Kidney (tissue), 14 donors: Measurements from ENCODE around the gene CDK19. TPM values are rescaled to one million over a fixed set of nuclear protein-coding genes. Genes with fewer than 3 reads are reported as not detected.
"Not testable (repeated sequence)": the region's sequence is repeated elsewhere in the genome, so short reads cannot be mapped to it uniquely, and the experiment has no call there.

Experiments
- DNase-seq, 5 donors: peaks; one replicate each; pipeline ENCODE4 v3.0.0-alpha.2; 2013 to 2020
- FAIRE-seq: peaks from 2 replicates; lab custom pipeline; 2012; peaks lifted over from hg19 to GRCh38; lab: Jason Lieb, UNC
- H3K27ac ChIP-seq, 2 donors: one replicate each; pipeline ENCODE4 v1.7.0; 2013; ENCODE audit warnings: low read depth in 2 of 2, low read length in 2 of 2, inconsistent platforms in 1 of 2
- H3K27me3 ChIP-seq: one replicate; pipeline ENCODE4 v1.7.1; 2013; ENCODE audit warnings: low read length, inconsistent platforms; ENCODE audit not compliant: control insufficient read depth, insufficient read depth
- H3K36me3 ChIP-seq, 3 donors: one replicate each; pipeline versions ENCODE4 v1.7.0 to v1.7.1; 2013; ENCODE audit warnings: low read length in 3 of 3, control low read depth in 1 of 3, inconsistent platforms in 1 of 3; ENCODE audit not compliant: insufficient read depth in 3 of 3, control insufficient read depth in 2 of 3
- H3K4me1 ChIP-seq, 3 donors: one replicate each; pipeline versions ENCODE4 v1.7.0 to v1.7.1; 2013; ENCODE audit warnings: low read length in 3 of 3, inconsistent platforms in 1 of 3, low read depth in 1 of 3; ENCODE audit not compliant: control insufficient read depth in 2 of 3, insufficient read depth in 2 of 3
- H3K4me3 ChIP-seq, 3 donors: one replicate each; pipeline versions ENCODE4 v1.7.0 to v1.8.1; 2013; ENCODE audit warnings: low read length in 3 of 3, control low read depth in 1 of 3, inconsistent platforms in 1 of 3
- H3K9ac ChIP-seq, 3 donors: one replicate each; pipeline versions ENCODE4 v1.7.0 to v1.7.1; 2013; ENCODE audit warnings: low read length in 3 of 3, control low read depth in 1 of 3, inconsistent platforms in 1 of 3
- H3K9me3 ChIP-seq, 3 donors: one replicate each; pipeline versions ENCODE4 v1.7.0 to v1.7.1; 2013; ENCODE audit warnings: low read length in 3 of 3, control low read depth in 1 of 3, inconsistent platforms in 1 of 3; ENCODE audit not compliant: control insufficient read depth in 2 of 3, insufficient read depth in 1 of 3
- intact Hi-C: fragments of 100-400 bp; cut with DNase I; formaldehyde crosslinking; loops from one replicate; pipeline ENCODE4 v1.11.1; 2022
- polyA plus RNA-seq: library from polyadenylated mRNA; stranded (reverse); fragments of 350-450 nt; fragmentation: Illumina TruSeq; extraction: RNeasy Lipid Tissue Mini Kit (QIAGEN cat#74804); gene quantifications from one replicate; pipeline ENCODE4 v1.2.3, GENCODE V29; 2014; ENCODE audit warnings: low read depth, low replicate concordance; ENCODE audit not compliant: insufficient read depth
- total RNA-seq: library from RNA; stranded (reverse); fragmentation: NEBNext Ultra II Directional; extraction: Animal tissue kit (Norgen Biotek cat#: 25700); gene quantifications from one replicate; pipeline ENCODE4 v1.2.1, GENCODE V29; 2021
- TF ChIP-seq, protein P1 (sequence below): IDR thresholded peaks from 3 replicates; pipeline ENCODE4 v1.5.1; 2012; ENCODE audit warnings: mild to moderate bottlenecking, moderate library complexity, borderline replicate concordance; ENCODE audit not compliant: insufficient read depth; ENCODE audit errors: extremely low read depth
- donor health status: control.
- donor health status: control.
- donor health status: control.
- donor health status: control.
- donor health status: control.
- donor health status: DM: yes; HTN: yes; CAD: no.
- donor health status: Normal renal cell carcinoma (clear cell type).

The CDK19 gene
- total and polyA plus RNA-seq, 2 donors from 2014 or later, result 4.9 to 20.4 TPM

DNA sequence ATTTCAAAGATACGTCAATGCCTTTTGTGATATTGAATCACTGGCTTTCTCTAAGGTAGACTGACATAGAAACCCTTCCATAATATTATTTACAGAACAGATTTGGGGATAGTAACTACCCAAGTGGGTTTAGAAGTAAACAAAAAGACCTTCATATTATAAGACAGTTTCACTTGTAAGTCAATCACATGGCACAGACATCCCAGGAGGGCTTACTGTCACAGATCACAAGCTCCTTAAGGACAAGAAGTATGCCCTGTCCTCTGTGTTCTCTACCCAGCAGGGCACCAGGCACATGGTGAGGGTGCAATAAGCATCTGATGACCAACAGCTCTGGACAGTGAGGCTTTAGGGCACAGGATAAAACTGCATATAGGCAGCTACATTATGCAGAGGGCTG lies 203.0 kb downstream of the CDK19 start:
- Histone ChIP-seq H3K27ac (no peak overlapping the region), H3K4me1 (no peaks in the 10 kb centered on the region), H3K27me3 (no peaks in the 10 kb centered on the region), H3K9ac (no peak overlapping the region), H3K9me3 (no peaks in the 10 kb centered on the region), H3K4me3 (no peak overlapping the region), H3K36me3 (peaks cover 0 to 10% (median 0%) of the 10 kb centered on the region in 3 donors)
- TF ChIP-seq, protein P1, sequence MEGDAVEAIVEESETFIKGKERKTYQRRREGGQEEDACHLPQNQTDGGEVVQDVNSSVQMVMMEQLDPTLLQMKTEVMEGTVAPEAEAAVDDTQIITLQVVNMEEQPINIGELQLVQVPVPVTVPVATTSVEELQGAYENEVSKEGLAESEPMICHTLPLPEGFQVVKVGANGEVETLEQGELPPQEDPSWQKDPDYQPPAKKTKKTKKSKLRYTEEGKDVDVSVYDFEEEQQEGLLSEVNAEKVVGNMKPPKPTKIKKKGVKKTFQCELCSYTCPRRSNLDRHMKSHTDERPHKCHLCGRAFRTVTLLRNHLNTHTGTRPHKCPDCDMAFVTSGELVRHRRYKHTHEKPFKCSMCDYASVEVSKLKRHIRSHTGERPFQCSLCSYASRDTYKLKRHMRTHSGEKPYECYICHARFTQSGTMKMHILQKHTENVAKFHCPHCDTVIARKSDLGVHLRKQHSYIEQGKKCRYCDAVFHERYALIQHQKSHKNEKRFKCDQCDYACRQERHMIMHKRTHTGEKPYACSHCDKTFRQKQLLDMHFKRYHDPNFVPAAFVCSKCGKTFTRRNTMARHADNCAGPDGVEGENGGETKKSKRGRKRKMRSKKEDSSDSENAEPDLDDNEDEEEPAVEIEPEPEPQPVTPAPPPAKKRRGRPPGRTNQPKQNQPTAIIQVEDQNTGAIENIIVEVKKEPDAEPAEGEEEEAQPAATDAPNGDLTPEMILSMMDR, result no peak
- FAIRE-seq, result no peak
- intact Hi-C loops, result no loop called here
- no peak for DNase-seq

- Histone ChIP-seq H3K4me1 (no peaks in the 10 kb centered on the region), H3K27me3 (no peaks in the 10 kb centered on the region), H3K9me3 (no peaks in the 10 kb centered on the region), H3K4me3 (no peak overlapping the region), H3K27ac (no peak overlapping the region), H3K36me3 (peaks cover 0 to 5% (median 0%) of the 10 kb centered on the region in 3 donors), H3K9ac (no peak overlapping the region)
- intact Hi-C loops, result no loop called here
- no peak for FAIRE-seq
- TF ChIP-seq, protein P1, result no peak
- DNase-seq, result no peak
Observed at GRCh38 chr6:110609101-110609500, 206.2 kb downstream of the CDK19 start.

DNA sequence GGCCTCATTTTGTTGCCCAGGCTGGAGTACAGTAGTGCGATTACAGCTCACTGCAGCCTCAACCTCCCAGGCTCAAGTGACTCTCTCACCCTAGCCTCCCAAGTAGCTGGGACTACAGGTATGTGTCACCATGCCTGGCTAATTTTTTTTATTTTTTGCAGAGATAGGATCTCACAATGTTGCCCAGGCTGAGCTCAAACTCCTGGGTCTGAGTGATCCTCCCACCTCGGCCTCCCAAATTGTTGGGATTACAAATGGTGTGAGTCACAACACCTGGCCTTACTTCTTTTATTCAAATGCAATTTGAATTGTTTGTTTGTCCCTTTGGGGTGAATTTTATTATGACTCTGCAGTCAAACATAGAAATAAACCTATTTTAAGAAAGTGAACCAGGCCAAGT lies 207.1 kb downstream of the CDK19 start:
- FAIRE-seq (no peak), DNase-seq (no peak)
- no peak overlapping the region for H3K4me3 ChIP-seq
- H3K27me3 ChIP-seq, result no peaks in the 10 kb centered on the region
- H3K27ac ChIP-seq, result no peak overlapping the region
- H3K4me1 ChIP-seq, result no peaks in the 10 kb centered on the region
- H3K9me3 ChIP-seq, result no peaks in the 10 kb centered on the region
- TF ChIP-seq, protein P1, result no peak
- intact Hi-C loops, result no loop called here
- no peak overlapping the region for H3K9ac ChIP-seq
- peaks cover 0 to 2% (median 0%) of the 10 kb centered on the region in 3 donors for H3K36me3 ChIP-seq

GRCh38 chr6:110606151-110606550 lies 209.1 kb downstream of the CDK19 start:
- TF ChIP-seq, protein P1, result no peak
- Histone ChIP-seq H3K36me3 (no peaks in the 10 kb centered on the region), H3K27ac (no peak overlapping the region), H3K9ac (no peak overlapping the region), H3K27me3 (no peaks in the 10 kb centered on the region), H3K4me1 (no peaks in the 10 kb centered on the region), H3K9me3 (no peaks in the 10 kb centered on the region), H3K4me3 (no peak overlapping the region)
- FAIRE-seq (no peak), DNase-seq (no peak)
- intact Hi-C loops, result no loop called here

DNA sequence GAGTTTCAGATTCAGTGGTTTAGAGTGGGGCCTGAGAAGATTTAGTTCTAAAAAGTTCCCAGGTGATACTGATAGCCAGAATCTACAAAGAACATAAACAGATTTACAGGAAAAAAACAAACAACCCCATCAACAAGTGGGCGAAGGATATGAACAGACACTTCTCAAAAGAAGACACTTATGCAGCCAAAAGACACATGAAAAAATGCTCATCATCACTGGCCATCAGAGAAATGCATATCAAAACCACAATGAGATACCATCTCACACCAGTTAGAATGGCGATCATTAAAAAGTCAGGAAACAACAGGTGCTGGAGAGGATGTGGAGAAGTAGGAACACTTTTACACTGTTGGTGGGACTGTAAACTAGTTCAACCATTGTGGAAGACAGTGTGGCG lies 214.6 kb downstream of the CDK19 start:
- H3K27ac ChIP-seq, H3K9ac ChIP-seq, H3K36me3 ChIP-seq, H3K4me3 ChIP-seq, H3K4me1 ChIP-seq, H3K27me3 ChIP-seq, FAIRE-seq, DNase-seq, intact Hi-C loops, H3K9me3 ChIP-seq: not testable (repeated sequence)
